ENCODE data around the gene MYZAP.

Gene MYZAP

DNA sequence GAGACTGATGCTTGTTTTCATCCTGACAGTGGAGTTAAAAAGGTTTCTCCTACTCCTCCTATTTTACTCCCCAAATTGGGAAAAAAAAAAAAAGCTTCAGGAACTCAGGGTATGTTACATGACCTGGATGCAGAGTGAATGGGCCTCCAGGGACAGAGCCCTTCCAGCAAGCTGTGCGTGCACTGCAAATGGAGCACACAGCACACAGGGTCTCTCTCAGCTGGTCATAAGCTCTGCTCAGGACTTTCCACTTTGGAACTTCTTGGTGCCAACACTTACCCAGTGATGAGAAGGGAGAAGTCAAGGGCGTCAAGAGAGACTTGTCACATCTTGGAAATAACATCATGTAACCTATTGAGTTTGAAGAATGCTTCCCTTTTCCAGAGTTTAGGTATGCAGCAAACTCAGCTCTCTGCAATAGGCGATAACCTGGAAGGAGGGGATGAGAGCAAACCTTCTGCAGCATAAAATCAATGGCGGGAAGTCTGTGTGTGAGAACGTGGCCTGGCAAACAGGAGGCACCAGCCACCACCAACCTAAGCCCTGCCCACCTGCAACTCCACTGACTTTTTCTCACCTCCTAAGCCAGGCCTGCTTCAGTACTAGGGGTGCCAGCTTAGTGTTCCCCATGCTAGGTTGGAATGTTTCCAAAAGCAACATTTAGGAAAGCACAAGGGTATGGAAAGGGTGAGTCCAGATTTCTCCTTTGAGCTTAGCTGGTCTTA lies 39.8 kb downstream of the MYZAP start:
- DNase-seq, result no peak

DNA sequence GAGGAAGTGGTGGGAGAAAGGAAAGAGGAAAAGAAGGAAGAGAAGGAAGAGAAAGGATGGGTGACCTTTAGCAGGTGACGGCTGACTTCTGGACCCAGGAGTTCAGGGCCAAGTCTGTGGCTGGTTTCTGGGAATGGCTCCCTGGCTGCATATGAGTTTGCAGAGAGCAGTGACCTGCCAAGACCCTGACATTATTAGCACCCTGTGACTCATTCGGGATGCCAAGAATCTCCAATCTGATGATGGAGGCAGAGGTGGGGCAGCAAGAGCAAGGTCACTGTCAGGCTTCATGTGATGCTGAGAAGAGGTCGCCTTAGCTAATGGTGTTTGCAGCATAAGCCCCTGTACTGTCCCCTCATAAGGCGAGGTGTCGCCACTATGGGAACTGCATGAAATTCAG lies 42.6 kb downstream of the MYZAP start:
- no peak for DNase-seq

- DNase-seq, result no peak
Measured at GRCh38 chr15:57635300-57635909, 43.7 kb downstream of the MYZAP start.

DNA sequence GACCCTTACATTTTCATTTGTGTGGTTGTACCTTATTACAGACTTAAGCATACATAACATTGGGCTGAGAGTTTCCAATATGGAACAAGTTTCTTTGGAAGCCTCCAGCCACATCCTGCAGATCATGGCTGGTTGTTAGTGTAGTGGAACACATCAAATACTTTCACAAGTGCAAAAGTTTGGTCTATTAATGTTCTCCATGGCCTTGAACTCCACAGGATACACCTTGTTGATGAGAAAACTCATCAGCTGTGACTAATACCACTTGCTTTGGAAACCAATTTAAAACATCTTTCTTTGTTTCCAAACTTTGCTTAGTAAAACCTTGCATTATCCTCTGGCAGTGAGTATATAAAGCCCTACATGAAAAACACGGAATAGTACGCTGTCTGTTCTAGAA lies 46.1 kb downstream of the MYZAP start:
- no peak for DNase-seq

DNA sequence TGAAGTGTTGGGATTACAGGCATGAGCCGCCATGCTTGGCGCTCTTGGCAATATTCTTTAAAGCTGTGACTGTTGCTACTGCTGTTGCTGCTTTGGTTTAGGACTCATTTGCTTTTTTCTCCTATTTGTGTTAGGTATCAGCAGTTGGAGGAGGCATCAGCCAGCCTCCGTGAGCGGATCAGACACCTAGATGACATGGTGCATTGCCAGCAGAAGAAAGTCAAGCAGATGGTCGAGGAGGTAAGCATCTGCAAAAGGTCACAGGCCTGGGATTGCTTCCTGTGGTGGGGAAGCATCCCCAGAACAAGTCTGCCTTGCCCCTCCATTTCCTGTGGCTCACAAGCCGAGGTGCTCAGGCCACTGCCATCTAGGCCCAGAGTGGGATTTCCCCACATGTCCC lies 47.6 kb downstream of the MYZAP start:
- DNase-seq, result no peak

GRCh38 chr15:57640930-57641682 lies 49.4 kb downstream of the MYZAP start:
- DNase-seq, result peak; percentile 24

- no peak for DNase-seq
Measured at GRCh38 chr15:57643826-57644225, 52.1 kb downstream of the MYZAP start.

DNA sequence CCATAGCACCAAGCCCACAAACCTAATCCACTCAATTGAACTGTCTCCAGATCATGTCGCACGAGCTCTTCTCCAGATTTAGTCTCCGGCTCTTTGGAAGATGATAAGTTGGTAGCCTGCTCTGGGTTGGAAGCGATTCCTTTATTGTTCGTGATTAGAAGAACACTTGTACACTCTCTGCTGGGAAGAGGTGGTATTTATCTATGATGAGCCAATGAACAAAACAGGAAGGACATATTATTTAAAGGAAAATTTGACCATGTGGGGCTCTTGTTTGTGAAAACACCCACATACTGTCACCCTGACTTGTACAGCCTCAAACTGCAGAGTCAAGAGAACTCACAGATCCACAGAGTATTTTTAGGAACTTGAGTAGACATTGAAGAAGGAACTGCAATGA lies 54.4 kb downstream of the MYZAP start:
- DNase-seq, result no peak

GRCh38 chr15:57647071-57647790 lies 55.5 kb downstream of the MYZAP start:
- DNase-seq, result no peak

DNA sequence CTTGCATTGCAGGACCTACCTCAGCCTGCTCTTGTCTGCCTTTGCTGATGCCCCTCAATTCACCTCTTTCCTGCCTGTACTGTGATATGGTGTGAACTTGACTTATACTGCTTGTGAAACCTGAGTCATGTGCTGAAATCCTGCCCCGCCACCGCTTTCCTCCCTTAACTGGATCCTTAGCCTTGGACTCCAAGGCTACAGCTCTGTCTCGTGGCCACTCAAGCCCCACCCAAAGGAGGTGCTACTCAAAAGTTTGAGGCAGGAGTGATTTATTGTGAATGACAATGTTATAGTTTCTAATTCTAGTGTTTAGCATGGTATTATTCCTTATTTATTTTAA lies 56.1 kb downstream of the MYZAP start:
- peak; percentile 6 for DNase-seq

DNA sequence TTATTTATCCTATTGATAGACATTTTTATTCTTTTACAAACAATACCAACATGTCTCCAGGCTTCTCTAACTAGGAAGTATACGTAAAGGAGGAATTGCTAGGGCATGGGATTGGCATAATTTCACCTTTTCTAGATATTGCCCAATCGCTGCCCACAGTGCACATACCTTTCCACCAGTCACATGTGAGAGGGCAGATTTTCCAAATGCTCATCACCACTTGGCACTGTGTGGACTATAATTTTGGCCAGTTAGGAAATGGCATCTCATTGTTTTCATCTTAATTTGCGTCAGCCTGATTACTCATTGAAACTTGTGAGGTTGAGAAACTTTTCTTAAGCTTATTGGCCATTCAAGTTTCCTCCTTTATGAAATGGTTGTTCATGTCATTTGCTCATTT lies 57.4 kb downstream of the MYZAP start:
- no peak for DNase-seq

- no peak for DNase-seq
Measured at GRCh38 chr15:57651445-57651844, 59.7 kb downstream of the MYZAP start.

GRCh38 chr15:57652481-57652880 lies 60.8 kb downstream of the MYZAP start:
- DNase-seq, result no peak

DNA sequence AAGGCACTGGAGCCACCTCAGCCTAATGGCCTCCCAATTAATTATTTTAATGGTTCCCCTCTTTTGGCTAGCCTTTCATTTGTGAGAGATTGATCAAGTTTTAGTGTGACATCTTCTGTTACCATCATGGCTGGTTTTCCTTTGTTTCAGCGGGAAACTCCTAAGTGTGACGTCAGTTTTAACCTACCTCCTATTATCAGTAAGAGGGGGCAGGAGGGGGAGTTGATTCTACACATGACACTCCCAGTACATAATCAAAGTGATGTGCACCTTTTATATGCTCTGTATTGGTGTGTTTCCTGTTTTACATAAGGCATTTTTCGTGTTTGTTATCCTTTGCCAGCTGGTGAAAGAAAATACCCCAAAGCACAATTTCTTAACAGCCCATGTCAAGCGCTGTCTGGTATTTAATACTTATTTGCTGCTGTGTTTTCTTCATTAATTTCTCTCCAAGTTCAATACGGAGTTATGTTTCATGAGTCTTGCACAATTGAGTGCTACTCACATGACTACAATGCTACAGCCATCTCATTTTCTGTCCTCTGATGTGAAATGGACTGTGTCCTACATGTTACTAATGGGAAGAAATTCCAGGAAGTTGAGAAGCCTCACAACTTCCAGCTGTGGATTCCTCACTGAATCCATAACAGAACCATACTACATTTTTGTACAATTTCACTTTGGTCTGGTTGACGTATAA lies 62.6 kb downstream of the MYZAP start:
- peak; percentile 70 for DNase-seq

DNA sequence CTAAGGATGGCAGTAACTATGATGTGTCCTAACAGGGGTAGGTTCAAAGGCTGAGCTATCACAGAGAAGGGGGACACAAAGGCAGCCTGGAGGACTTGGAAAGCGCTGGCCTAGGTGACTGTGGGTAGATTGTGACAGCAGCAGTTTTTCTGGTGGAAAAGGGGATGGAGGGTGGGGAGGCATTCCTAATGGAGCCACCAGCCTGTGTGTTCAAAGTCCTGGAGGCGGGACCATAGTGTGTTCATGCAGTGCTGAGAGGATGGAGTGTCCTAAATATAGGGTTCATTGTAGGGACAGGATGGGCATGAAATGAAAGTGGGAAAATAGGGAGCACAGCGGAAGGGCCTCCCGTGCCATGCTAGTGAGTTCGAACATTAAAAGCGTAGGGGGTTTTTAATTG lies 63.3 kb downstream of the MYZAP start:
- DNase-seq, result no peak

- no peak for DNase-seq
Measured at GRCh38 chr15:57655809-57656208, 64.1 kb downstream of the MYZAP start.

DNA sequence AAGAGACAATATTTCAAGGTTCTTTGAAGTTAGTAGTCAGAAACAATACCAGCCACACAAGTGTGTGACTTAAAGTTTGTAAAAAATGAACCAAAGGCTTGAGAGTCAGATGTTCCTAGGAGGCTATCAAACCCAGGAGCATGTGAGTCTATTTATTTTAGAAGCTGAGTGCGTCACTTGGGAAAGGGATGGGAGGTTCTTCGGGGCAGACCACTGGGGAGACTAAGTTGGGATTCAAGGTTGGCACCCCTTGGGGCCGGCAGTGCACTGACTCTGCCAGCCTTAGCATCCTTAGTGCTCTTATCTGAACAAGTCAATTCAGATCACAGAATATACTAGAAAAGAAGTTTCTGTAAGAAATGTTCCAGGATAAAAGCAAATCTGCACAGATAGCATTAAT lies 64.7 kb downstream of the MYZAP start:
- no peak for DNase-seq

- no peak for DNase-seq
Measured at GRCh38 chr15:57657619-57658018, 65.9 kb downstream of the MYZAP start.

DNA sequence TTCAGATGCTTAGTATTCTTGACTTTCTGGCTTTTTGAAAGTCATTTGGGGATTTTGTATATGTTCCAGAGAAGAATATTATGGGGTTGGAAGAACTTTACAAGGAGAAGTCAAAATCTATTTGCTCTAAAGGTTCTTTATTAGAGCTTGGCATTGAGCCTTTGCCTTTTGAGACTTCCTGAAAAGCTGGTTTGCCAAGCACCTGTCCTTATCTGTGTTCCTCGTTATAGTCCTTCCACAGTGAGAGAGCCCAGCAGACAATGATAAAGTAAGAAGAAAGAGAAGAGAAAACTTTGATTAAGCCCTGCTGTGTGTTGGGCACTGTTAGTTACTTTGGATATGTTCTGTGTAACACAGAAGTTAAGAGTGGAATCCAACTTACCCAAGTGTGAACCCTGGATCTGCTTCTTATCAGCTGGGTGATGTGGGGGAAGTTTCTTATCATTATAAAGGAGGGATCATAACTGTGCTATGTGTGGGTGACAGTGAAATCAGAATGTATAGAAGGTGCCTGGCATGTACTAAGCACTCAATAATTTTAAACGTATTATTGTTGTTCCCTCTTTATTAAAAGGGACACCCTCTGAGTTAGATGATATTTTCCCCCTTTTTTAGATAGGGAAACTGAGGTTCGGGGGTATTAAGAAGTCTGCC lies 70.5 kb downstream of the MYZAP start:
- no peak for DNase-seq

- no peak for DNase-seq
Measured at GRCh38 chr15:57662802-57663201, 71.1 kb downstream of the MYZAP start.

- DNase-seq, result no peak
Measured at GRCh38 chr15:57663262-57663661, 71.6 kb downstream of the MYZAP start.

- no peak for DNase-seq
Measured at GRCh38 chr15:57665194-57665593, 73.5 kb downstream of the MYZAP start.

Data from fibroblast of skin of right quadriceps (primary cell).